ENCODE results near the gene ST3GAL6.

DNA sequence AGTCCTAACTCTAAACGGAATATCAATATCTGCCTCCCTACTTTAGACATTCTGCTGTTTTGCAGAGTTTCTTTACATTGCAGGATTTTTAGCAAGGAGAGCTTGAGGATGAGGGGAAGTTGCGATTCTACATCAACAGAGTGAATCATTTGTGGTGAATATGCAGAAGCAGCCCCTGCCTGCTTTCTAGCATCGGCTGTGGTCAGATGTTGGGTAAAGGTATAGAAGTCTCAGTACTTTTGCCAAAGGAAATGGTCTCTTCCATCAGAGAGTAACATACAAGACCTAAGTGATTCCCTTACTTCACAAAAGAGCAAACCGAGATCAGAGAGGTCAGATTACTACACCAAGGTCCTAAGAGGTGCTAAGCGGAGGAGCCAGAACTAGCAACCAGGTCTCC lies 15.2 kb downstream of the ST3GAL6 start:
- TF ChIP-seq POLR2A (IDR thresholded peaks at IDR 0.05) (no peak), CTCF (IDR thresholded peaks at IDR 0.05) (no peak)

Data from thyroid gland (tissue), 4 donors.